HuH-7.5 (cell line): ENCODE results near the gene CREB3L2.
"Not testable (repeated sequence)": the region's sequence is repeated elsewhere in the genome, so short reads cannot be mapped to it uniquely, and the experiment has no call there.

Experiments used
- DNase-seq: peaks from one replicate; pipeline ENCODE4 v3.0.0; 2011; ENCODE audit warnings: low spot score

CREB3L2 gene

GRCh38 chr7:138001529-138002095 lies at the start of gene CREB3L2:
Gene CREB3L2, minus strand, starts transcription at chr7:138002086. Its CDS starts 381 bp downstream, at chr7:138001705.
- DNase-seq: no peak

- no peak for DNase-seq
Observed at GRCh38 chr7:138049505-138050116, 47.7 kb upstream of the CREB3L2 start.

- no peak for DNase-seq
Observed at GRCh38 chr7:138047907-138048306, 46.0 kb upstream of the CREB3L2 start.

- DNase-seq: no peak
Observed at GRCh38 chr7:138044897-138045296, 43.0 kb upstream of the CREB3L2 start.

- DNase-seq: not testable (repeated sequence)
Observed at GRCh38 chr7:138040063-138040462, 38.2 kb upstream of the CREB3L2 start.

GRCh38 chr7:138036135-138036534 lies 34.2 kb upstream of the CREB3L2 start:
- DNase-seq: no peak

GRCh38 chr7:138033241-138033640 lies 31.4 kb upstream of the CREB3L2 start:
- no peak for DNase-seq

GRCh38 chr7:138032770-138033169 lies 30.9 kb upstream of the CREB3L2 start:
- DNase-seq: no peak

- no peak for DNase-seq
Observed at GRCh38 chr7:138032186-138032585, 30.3 kb upstream of the CREB3L2 start.

- DNase-seq: no peak
Observed at GRCh38 chr7:138030679-138031351, 28.9 kb upstream of the CREB3L2 start.

GRCh38 chr7:138029941-138030340 lies 28.1 kb upstream of the CREB3L2 start:
- no peak for DNase-seq

- no peak for DNase-seq
Observed at GRCh38 chr7:138029126-138029525, 27.2 kb upstream of the CREB3L2 start.

GRCh38 chr7:138027100-138027499 lies 25.2 kb upstream of the CREB3L2 start:
- DNase-seq: no peak

- no peak for DNase-seq
Observed at GRCh38 chr7:138025215-138026186, 23.6 kb upstream of the CREB3L2 start.

GRCh38 chr7:138024765-138025164 lies 22.9 kb upstream of the CREB3L2 start:
- no peak for DNase-seq

GRCh38 chr7:138024343-138024691 lies 22.4 kb upstream of the CREB3L2 start:
- no peak for DNase-seq

- DNase-seq: no peak
Observed at GRCh38 chr7:138023618-138024342, 21.9 kb upstream of the CREB3L2 start.

- no peak for DNase-seq
Observed at GRCh38 chr7:138021889-138022288, 20.0 kb upstream of the CREB3L2 start.

- no peak for DNase-seq
Observed at GRCh38 chr7:138017992-138018391, 16.1 kb upstream of the CREB3L2 start.

GRCh38 chr7:138015096-138015495 lies 13.2 kb upstream of the CREB3L2 start:
- DNase-seq: no peak

GRCh38 chr7:138014686-138015085 lies 12.8 kb upstream of the CREB3L2 start:
- DNase-seq: no peak

- not testable (repeated sequence) for DNase-seq
Observed at GRCh38 chr7:138014201-138014600, 12.3 kb upstream of the CREB3L2 start.
